ENCODE measurements around the gene SRSF1. TPM values are rescaled to one million over a fixed set of nuclear protein-coding genes. Genes with fewer than 3 reads are reported as not detected.
A peak's percentile ranks its signal among the peaks of the same experiment; 100 is the strongest.

Gene SRSF1
- total RNA-seq, 4 donors from 2014 or later: 122 to 174 (median 143) TPM

DNA sequence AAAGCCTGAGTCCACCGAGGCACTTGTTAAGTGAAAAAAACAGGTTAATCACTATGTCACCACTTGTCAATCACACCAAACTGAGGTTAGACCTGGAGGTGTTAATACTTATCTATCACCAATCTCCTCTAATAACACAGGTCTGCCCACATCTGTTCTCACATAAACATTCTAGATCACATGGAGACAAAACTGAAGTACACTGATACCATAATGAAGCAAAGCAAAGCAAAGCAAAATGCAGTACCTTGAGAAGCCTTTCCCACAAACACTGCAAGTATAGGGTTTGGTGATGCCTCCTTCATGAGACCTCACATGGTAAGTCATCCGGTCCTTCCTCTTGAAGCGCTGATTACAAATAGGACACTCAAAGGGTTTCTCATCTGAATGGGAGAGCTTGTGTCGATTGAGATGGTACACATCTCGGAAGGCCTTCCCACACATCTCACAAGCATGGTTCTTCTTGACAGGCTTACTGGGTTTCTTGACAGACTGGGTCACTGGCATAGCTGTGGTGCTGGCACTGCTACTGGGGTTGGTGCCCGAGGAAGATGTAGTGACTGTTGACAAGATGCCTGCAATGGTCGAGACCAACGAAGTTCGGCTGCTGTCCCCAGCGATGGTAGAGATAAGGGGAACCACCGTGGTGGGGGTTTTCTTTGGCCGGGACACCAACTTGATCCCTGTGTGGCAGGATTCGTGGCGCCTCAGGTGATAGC, 24.4 kb downstream of the SRSF1 start:
- intact Hi-C loops (cut with DNase I; ENCODE audit: low total_unique reads) (no loop called here), in situ Hi-C loops (cut with MboI; ENCODE audit: low pct_ligation_motif_present in 1 of 4, low pct_unique_long_range_greater_than_20kb in 1 of 4, low sequenced_read_pairs in 3 of 4) (loop anchor here in 1 of 4 donors (25.0 kb wide), 1 partner anchor 105 kb away; the partner anchor contains the start of gene DYNLL2)
- H3K36me3 ChIP-seq: peaks cover 0 to 44% (median 18%) of the 10 kb centered on the region in 4 donors
- peaks cover 28 to 63% (median 33%) of the 10 kb centered on the region in 4 donors for H3K4me1 ChIP-seq
- H3K9me3 ChIP-seq: no peaks in the 10 kb centered on the region
- H3K27ac ChIP-seq: peak overlapping the region in 3 of 4 donors; percentile 93 to 97 (median 96)
- TF ChIP-seq, protein P1, sequence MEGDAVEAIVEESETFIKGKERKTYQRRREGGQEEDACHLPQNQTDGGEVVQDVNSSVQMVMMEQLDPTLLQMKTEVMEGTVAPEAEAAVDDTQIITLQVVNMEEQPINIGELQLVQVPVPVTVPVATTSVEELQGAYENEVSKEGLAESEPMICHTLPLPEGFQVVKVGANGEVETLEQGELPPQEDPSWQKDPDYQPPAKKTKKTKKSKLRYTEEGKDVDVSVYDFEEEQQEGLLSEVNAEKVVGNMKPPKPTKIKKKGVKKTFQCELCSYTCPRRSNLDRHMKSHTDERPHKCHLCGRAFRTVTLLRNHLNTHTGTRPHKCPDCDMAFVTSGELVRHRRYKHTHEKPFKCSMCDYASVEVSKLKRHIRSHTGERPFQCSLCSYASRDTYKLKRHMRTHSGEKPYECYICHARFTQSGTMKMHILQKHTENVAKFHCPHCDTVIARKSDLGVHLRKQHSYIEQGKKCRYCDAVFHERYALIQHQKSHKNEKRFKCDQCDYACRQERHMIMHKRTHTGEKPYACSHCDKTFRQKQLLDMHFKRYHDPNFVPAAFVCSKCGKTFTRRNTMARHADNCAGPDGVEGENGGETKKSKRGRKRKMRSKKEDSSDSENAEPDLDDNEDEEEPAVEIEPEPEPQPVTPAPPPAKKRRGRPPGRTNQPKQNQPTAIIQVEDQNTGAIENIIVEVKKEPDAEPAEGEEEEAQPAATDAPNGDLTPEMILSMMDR (IDR thresholded peaks at IDR 0.05): no peak
- TF ChIP-seq EP300 (IDR thresholded peaks at IDR 0.05; ENCODE audit: low read depth) (no peak), POLR2AphosphoS5 (IDR thresholded peaks at IDR 0.05) (no peak), POLR2A (IDR thresholded peaks at IDR 0.05) (no peak)
- H3K4me3 ChIP-seq: no peak overlapping the region
- no peak for DNase-seq
- H3K27me3 ChIP-seq: no peaks in the 10 kb centered on the region
- 79 to 84% methylated on average over 5 to 14 of the region's 14 CpGs for WGBS, 2 donors (ENCODE audit: low coverage in 1 of 2)

DNA sequence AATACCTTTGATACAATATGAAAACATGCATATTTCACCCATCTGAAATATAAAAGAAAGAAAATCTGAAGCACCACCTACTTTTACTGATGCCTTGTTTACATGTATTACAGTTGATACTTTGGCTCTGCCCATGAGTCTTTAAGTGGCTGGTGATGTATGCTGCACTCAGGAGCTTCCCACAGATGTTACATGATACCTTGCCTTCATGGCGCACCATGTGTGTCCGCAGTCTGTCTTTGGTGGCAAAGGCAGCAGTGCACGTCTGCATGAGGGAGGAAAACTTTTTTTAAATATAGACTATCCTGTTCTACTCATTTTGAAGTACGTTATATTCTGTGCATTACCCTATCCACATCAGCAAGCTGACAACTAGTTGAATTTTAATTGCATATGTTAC, 26.5 kb downstream of the SRSF1 start:
- no peak for DNase-seq
- Histone ChIP-seq H3K36me3 (peaks cover 0 to 64% (median 29%) of the 10 kb centered on the region in 4 donors), H3K27ac (no peak overlapping the region), H3K4me3 (no peak overlapping the region), H3K27me3 (no peaks in the 10 kb centered on the region), H3K9me3 (no peaks in the 10 kb centered on the region), H3K4me1 (peaks cover 23 to 53% (median 31%) of the 10 kb centered on the region in 4 donors)
- 90 to 93% methylated on average over 4 of the region's 4 CpGs for WGBS, 2 donors (ENCODE audit: low coverage in 1 of 2)
- no peak for TF ChIP-seq EP300 (IDR thresholded peaks at IDR 0.05; ENCODE audit: low read depth)
- TF ChIP-seq POLR2AphosphoS5 (IDR thresholded peaks at IDR 0.05): no peak
- TF ChIP-seq, protein P1 (IDR thresholded peaks at IDR 0.05): no peak
- TF ChIP-seq POLR2A (IDR thresholded peaks at IDR 0.05): no peak
- intact Hi-C loops (cut with DNase I; ENCODE audit: low total_unique reads): no loop called here
- in situ Hi-C loops (cut with MboI; ENCODE audit: low pct_ligation_motif_present in 1 of 4, low pct_unique_long_range_greater_than_20kb in 1 of 4, low sequenced_read_pairs in 3 of 4): loop anchor here in 1 of 4 donors (25.0 kb wide), 1 partner anchor 107 kb away; the partner anchor contains the start of gene DYNLL2

DNA sequence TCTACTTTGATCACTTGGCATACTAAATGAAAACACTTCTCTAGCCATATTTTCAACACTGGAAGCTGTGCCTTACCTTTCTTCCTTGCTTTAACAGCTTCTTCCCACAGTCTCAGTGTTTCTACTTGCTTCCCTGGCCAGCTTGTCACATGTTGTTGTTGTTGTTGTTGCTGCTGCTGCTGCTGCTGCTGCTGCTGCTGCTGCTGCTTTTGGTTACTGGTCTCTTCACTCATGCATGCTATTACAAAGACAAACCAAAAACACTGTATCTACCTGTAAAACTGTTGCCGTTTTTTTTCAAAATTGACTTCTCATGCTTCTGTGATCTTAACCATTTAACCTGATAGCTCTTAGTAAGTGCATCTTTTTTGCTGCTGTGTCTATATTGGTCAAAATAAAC, 28.0 kb downstream of the SRSF1 start:
- H3K4me3 ChIP-seq: no peak overlapping the region
- peaks cover 0 to 77% (median 31%) of the 10 kb centered on the region in 4 donors for H3K36me3 ChIP-seq
- DNase-seq: no peak
- in situ Hi-C loops (cut with MboI; ENCODE audit: low pct_ligation_motif_present in 1 of 4, low pct_unique_long_range_greater_than_20kb in 1 of 4, low sequenced_read_pairs in 3 of 4) (loop anchor here in 1 of 4 donors (25.0 kb wide), 1 partner anchor 108 kb away; the partner anchor contains the start of gene DYNLL2), intact Hi-C loops (cut with DNase I; ENCODE audit: low total_unique reads) (no loop called here)
- H3K9me3 ChIP-seq: no peaks in the 10 kb centered on the region
- no peak overlapping the region for H3K27ac ChIP-seq
- WGBS, 2 donors (ENCODE audit: low coverage in 1 of 2): 23 to 84% methylated on average over 1 of the region's 1 CpG
- no peaks in the 10 kb centered on the region for H3K27me3 ChIP-seq
- peaks cover 15 to 45% (median 23%) of the 10 kb centered on the region in 4 donors for H3K4me1 ChIP-seq
- no peak for TF ChIP-seq EP300 (IDR thresholded peaks at IDR 0.05; ENCODE audit: low read depth)
- TF ChIP-seq, protein P1 (IDR thresholded peaks at IDR 0.05): no peak
- no peak for TF ChIP-seq POLR2AphosphoS5 (IDR thresholded peaks at IDR 0.05)
- no peak for TF ChIP-seq POLR2A (IDR thresholded peaks at IDR 0.05)

DNA sequence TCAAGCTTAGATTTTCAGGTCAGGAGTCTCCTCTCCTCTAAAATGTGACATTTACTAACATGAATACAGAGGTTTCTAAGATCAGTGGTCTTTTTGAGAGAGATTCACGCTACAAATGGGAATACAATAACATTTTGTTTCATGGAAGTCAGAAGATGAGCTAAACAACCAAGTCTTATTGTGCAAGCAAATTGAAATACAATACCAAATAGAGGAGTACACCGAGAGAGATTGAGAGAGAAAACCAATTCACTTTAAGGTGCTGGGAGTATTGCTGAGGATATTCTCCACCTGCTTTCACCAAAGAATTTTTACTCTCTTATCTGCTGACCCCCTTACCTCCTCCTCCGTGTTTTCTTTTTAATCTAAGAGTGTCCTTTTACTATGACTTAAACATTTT, 30.5 kb downstream of the SRSF1 start:
- WGBS, 2 donors (ENCODE audit: low coverage in 1 of 2): 80 to 87% methylated on average over 3 of the region's 3 CpGs
- in situ Hi-C loops (cut with MboI; ENCODE audit: low pct_ligation_motif_present in 1 of 4, low pct_unique_long_range_greater_than_20kb in 1 of 4, low sequenced_read_pairs in 3 of 4): loop anchor here in 1 of 4 donors (25.0 kb wide), 1 partner anchor 111 kb away; the partner anchor contains the start of gene DYNLL2

More for the DNA sequence above, 30.5 kb downstream of the SRSF1 start:
- TF ChIP-seq, protein P1 (IDR thresholded peaks at IDR 0.05): no peak
- TF ChIP-seq EP300 (IDR thresholded peaks at IDR 0.05; ENCODE audit: low read depth) (no peak), POLR2A (IDR thresholded peaks at IDR 0.05) (no peak)
- Histone ChIP-seq H3K27me3 (no peaks in the 10 kb centered on the region), H3K4me1 (peaks cover under 1 to 21% (median 9%) of the 10 kb centered on the region in 4 donors), H3K27ac (no peak overlapping the region), H3K4me3 (no peak overlapping the region), H3K9me3 (no peaks in the 10 kb centered on the region), H3K36me3 (peaks cover 0 to 78% (median 36%) of the 10 kb centered on the region in 4 donors)
- DNase-seq: no peak
- intact Hi-C loops (cut with DNase I; ENCODE audit: low total_unique reads): no loop called here

All from transverse colon (tissue), 4 donors.